Measurements from ENCODE around the gene ANKRD61. TPM values are rescaled to one million over a fixed set of nuclear protein-coding genes. Genes with fewer than 3 reads are reported as not detected.
"Not testable (repeated sequence)": the region's sequence is repeated elsewhere in the genome, so short reads cannot be mapped to it uniquely, and the experiment has no call there.

The ANKRD61 gene
- polyA plus RNA-seq (2011; rRNA removed) (1.0 and 1.1 TPM in 2 replicates), polyA plus RNA-seq (2017; fragmentation: RNase III; extraction: RNeasy Plus Mini Kit Qiagen cat#74134 plus additional on column Dnase treatment) (0.37 to 0.49 TPM (median 0.41 TPM) in 3 replicates), polyA minus RNA-seq (2011; rRNA and poly(A)+ RNA removed) (1.2 and 1.3 TPM in 2 replicates)
- 0.90 and 1.1 TPM in 2 replicates for polyA plus RNA-seq (2012; cell fraction: cytosol; rRNA removed)
- 0.83 and 1.3 TPM in 2 replicates for polyA plus RNA-seq (2012; cell fraction: nucleus; rRNA removed)

GRCh38 chr7:6030988-6031387 lies at the start of gene ANKRD61:
ANKRD61 (plus strand) TSS chr7:6031376; CDS start chr7:6031376, 0 bp downstream.
- Histone ChIP-seq H3K4me2 (no peak within 1 kb of the TSS), H3K4me3 (no peak within 1 kb of the TSS), H3K4me1 (no peaks in the 10 kb centered on the region), H3K27ac (no peak within 1 kb of the TSS), H3K9me3 (no peaks in the 10 kb centered on the region)
- FAIRE-seq (no peak), ATAC-seq (no peak), DNase-seq (ENCODE audit: low read depth in 1 of 2, low spot score in 1 of 2) (no peak)
- TF ChIP-seq ZFP36 (IDR thresholded peaks at IDR 0.05; ENCODE audit: borderline replicate concordance, partially characterized antibody) (no peak), MAFK (IDR thresholded peaks at IDR 0.05; ENCODE audit: partially characterized antibody) (peak; percentile 84)
- ChIA-PET POLR2A (no interaction called here), CTCF (interaction anchor here (0.6 to 1.2 kb wide), 3 partner anchors 11 to 146 kb away, joined by 3 to 4 read pairs (median 3); no protein-coding TSS in a partner anchor)
- WGBS (ENCODE audit: missing lambda C conversion rate): 89% methylated on average over 2 of the region's 2 CpGs

GRCh38 chr7:5987061-5987460 lies 44.1 kb upstream of the ANKRD61 start:
- POLR2A ChIA-PET, CTCF ChIA-PET, FAIRE-seq: not testable (repeated sequence)

GRCh38 chr7:5997210-5997808 lies 33.9 kb upstream of the ANKRD61 start:
- no peaks in the 10 kb centered on the region for H3K9me3 ChIP-seq
- peaks cover 13% of the 10 kb centered on the region for H3K4me1 ChIP-seq
- FAIRE-seq (no peak), ATAC-seq (peak; percentile 83 to 89), DNase-seq (ENCODE audit: low read depth in 1 of 2, low spot score in 1 of 2) (peak; percentile 63 to 73)
- CTCF ChIA-PET: interaction anchor here (0.6 to 3.3 kb wide), 55 partner anchors 9 to 1350 kb away, joined by 3 to 20 read pairs (median 4); partner anchors contain the start of genes AIMP2 and PMS2
- WGBS (ENCODE audit: missing lambda C conversion rate): 52% methylated on average over 10 of the region's 10 CpGs
- no peak overlapping the region for H3K27ac ChIP-seq
- no peak overlapping the region for H3K4me2 ChIP-seq
- H3K4me3 ChIP-seq: no peak overlapping the region
- TF ChIP-seq CHD4 (IDR thresholded peaks at IDR 0.05; ENCODE audit: borderline replicate concordance): no peak
- TF ChIP-seq ESRRA (IDR thresholded peaks at IDR 0.05; ENCODE audit: borderline replicate concordance, low read length): no peak
- peak; percentile 85 to 89 for TF ChIP-seq RAD21 (conservative IDR thresholded peaks at IDR 0.05 in 1 of 2, IDR thresholded peaks at IDR 0.05 in 1 of 2)
- no peak for TF ChIP-seq HOXB5 (CRISPR knock-in tag; IDR thresholded peaks at IDR 0.05)
- peak; percentile 75 for TF ChIP-seq CTCF (IDR thresholded peaks at IDR 0.05)
- TF ChIP-seq SMC3 (IDR thresholded peaks at IDR 0.05): peak; percentile 75
- POLR2A ChIA-PET: interaction anchor here (0.5 to 1.6 kb wide), 2 partner anchors 11 to 450 kb away, joined by 11 to 24 read pairs; partner anchors contain the start of genes AIMP2, DAGLB and PMS2

More at GRCh38 chr7:5987061-5987460, 44.1 kb upstream of the ANKRD61 start:
- H3K4me3 ChIP-seq; H3K9me3 ChIP-seq; H3K27ac ChIP-seq; DNase-seq (ENCODE audit: low read depth in 1 of 2, low spot score in 1 of 2); ATAC-seq; H3K4me1 ChIP-seq; H3K4me2 ChIP-seq: not testable (repeated sequence)
- 92% methylated on average over 15 of the region's 15 CpGs for WGBS (ENCODE audit: missing lambda C conversion rate)

- FAIRE-seq (no peak), DNase-seq (ENCODE audit: low read depth in 1 of 2, low spot score in 1 of 2) (no peak), ATAC-seq (no peak)
- H3K9me3 ChIP-seq: no peaks in the 10 kb centered on the region
- peak overlapping the region in 1 of 2 experiments; percentile 95; a peak in 2 of 6 replicates for H3K27ac ChIP-seq
- peak overlapping the region; percentile 81 for H3K4me2 ChIP-seq
- H3K4me3 ChIP-seq: peak overlapping the region; percentile 71; the same call in 1 of the 3 replicates
- CTCF ChIA-PET: interaction anchor here (0.6 to 2.4 kb wide), 3 partner anchors 10 to 91 kb away, joined by 3 to 18 read pairs (median 6); no protein-coding TSS in a partner anchor
- POLR2A ChIA-PET: interaction anchor here (2.8 kb wide), 1 partner anchor 10 kb away, joined by 24 read pairs; no protein-coding TSS in a partner anchor
- WGBS (ENCODE audit: missing lambda C conversion rate): 61% methylated on average over 4 of the region's 4 CpGs
- TF ChIP-seq NPAS2 (CRISPR knock-in tag; IDR thresholded peaks at IDR 0.05; ENCODE audit: borderline replicate concordance) (no peak), RAD21 (conservative IDR thresholded peaks at IDR 0.05 in 1 of 2, IDR thresholded peaks at IDR 0.05 in 1 of 2) (no peak), RARB (CRISPR knock-in tag; IDR thresholded peaks at IDR 0.05) (no peak), FOXS1 (CRISPR knock-in tag; IDR thresholded peaks at IDR 0.05) (no peak), CBX2 (IDR thresholded peaks at IDR 0.05; ENCODE audit: borderline replicate concordance, low read depth) (no peak), EHMT2 (IDR thresholded peaks at IDR 0.05; ENCODE audit: low read depth) (no peak), RNF2 (IDR thresholded peaks at IDR 0.05; ENCODE audit: borderline replicate concordance, low read depth) (no peak), FOSL2 (IDR thresholded peaks at IDR 0.05) (no peak), FOSL2 (CRISPR knock-in tag; IDR thresholded peaks at IDR 0.05) (no peak), GATA3 (IDR thresholded peaks at IDR 0.05; ENCODE audit: borderline replicate concordance) (no peak), TFCP2L1 (CRISPR knock-in tag; IDR thresholded peaks at IDR 0.05) (no peak), RFX5 (IDR thresholded peaks at IDR 0.05) (no peak), MYC (IDR thresholded peaks at IDR 0.05; ENCODE audit: borderline replicate concordance, low read length) (no peak)
- H3K4me1 ChIP-seq: peaks cover 27% of the 10 kb centered on the region; the same call in 2 of the 3 replicates
These were observed 23.8 kb upstream of the ANKRD61 start for GRCh38 chr7:6007386-6007785.

All from A549 (cell line).